Ovary (tissue), 3 donors: ENCODE data around the gene ZNF503.

Experiments
- POLR2A ChIP-seq: fragments of 450-650 bp; IDR thresholded peaks from one replicate; pipeline ENCODE4 v1.6.1; 2017; ENCODE audit warnings: antibody characterized with exemption, mild to moderate bottlenecking, moderate library complexity
- TF ChIP-seq, protein P1 (sequence below), 3 donors: fragments of 450-650 bp in 2 of 3; fragments of 200-600 bp in 1 of 3; IDR thresholded peaks; one replicate each; pipeline versions ENCODE4 v1.5.1 to v1.8.0; 2016 to 2022; ENCODE audit warnings: antibody characterized with exemption in 3 of 3, mild to moderate bottlenecking in 1 of 3
- donor health status: DM: no; HTN: no; CAD: no.

DNA sequence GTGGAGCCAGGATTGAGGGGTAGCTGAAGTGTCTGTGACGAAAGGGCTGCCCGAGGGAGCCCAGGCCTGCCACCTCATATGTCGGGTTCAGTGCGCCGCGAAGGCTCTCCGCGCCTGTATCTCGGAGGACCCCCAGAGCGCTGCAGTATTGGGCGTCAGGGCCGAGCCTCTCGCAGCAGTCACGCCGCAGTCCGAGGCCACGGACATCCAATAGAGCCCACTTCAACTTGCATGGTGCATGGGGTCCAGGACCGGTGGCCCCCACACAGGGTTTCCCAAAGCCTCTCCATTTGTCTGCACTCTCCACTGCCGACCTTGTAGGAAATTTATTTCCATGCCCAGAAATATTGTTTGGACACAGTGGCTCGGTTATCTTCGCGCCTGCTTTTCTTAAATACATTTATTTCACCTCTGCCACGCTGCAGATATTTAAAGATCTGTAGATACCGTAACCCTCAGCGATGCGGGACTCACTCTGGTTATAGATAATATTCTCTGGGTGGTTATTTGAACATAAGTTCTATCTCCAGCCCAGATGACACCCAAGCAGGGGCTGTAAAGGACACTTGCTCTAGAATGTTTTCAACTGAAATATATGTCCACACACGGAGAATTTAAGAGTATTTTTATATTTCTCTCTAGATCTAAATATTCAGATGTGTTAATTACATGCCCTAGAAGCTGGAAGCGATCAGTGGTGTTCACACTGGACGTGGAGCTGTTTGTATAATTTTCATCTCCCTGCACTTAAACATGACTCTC, 5.1 kb upstream of the ZNF503 start:
- TF ChIP-seq, protein P1, sequence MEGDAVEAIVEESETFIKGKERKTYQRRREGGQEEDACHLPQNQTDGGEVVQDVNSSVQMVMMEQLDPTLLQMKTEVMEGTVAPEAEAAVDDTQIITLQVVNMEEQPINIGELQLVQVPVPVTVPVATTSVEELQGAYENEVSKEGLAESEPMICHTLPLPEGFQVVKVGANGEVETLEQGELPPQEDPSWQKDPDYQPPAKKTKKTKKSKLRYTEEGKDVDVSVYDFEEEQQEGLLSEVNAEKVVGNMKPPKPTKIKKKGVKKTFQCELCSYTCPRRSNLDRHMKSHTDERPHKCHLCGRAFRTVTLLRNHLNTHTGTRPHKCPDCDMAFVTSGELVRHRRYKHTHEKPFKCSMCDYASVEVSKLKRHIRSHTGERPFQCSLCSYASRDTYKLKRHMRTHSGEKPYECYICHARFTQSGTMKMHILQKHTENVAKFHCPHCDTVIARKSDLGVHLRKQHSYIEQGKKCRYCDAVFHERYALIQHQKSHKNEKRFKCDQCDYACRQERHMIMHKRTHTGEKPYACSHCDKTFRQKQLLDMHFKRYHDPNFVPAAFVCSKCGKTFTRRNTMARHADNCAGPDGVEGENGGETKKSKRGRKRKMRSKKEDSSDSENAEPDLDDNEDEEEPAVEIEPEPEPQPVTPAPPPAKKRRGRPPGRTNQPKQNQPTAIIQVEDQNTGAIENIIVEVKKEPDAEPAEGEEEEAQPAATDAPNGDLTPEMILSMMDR (IDR thresholded peaks at IDR 0.05), result no peak
- TF ChIP-seq POLR2A, result no peak
